ENCODE measurements around the gene ICA1. TPM values are rescaled to one million over a fixed set of nuclear protein-coding genes. Genes with fewer than 3 reads are reported as not detected.

The ICA1 gene
- polyA plus RNA-seq, 1 experiment = not detected

GRCh38 chr7:8258166-8258565, 3.8 kb downstream of the ICA1 start:
- ChIA-PET CTCF (no interaction called here), POLR2A (no interaction called here)
- no peak for DNase-seq (ENCODE audit: low read depth, low spot score)
- Histone ChIP-seq H3K27ac (ENCODE audit: low read depth, low read length) (no peak overlapping the region), H3K9me3 (ENCODE audit: control insufficient read depth, insufficient read depth, low read length) (no peaks in the 10 kb centered on the region; the same call in 1 of the 2 replicates), H3K27me3 (ENCODE audit: control insufficient read depth, insufficient read depth, low read length) (peaks cover 8% of the 10 kb centered on the region), H3K4me3 (ENCODE audit: low read depth, low read length) (no peak overlapping the region)
- TF ChIP-seq, protein P1, sequence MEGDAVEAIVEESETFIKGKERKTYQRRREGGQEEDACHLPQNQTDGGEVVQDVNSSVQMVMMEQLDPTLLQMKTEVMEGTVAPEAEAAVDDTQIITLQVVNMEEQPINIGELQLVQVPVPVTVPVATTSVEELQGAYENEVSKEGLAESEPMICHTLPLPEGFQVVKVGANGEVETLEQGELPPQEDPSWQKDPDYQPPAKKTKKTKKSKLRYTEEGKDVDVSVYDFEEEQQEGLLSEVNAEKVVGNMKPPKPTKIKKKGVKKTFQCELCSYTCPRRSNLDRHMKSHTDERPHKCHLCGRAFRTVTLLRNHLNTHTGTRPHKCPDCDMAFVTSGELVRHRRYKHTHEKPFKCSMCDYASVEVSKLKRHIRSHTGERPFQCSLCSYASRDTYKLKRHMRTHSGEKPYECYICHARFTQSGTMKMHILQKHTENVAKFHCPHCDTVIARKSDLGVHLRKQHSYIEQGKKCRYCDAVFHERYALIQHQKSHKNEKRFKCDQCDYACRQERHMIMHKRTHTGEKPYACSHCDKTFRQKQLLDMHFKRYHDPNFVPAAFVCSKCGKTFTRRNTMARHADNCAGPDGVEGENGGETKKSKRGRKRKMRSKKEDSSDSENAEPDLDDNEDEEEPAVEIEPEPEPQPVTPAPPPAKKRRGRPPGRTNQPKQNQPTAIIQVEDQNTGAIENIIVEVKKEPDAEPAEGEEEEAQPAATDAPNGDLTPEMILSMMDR (IDR thresholded peaks at IDR 0.05; ENCODE audit: low read depth, low read length) = no peak

DNA sequence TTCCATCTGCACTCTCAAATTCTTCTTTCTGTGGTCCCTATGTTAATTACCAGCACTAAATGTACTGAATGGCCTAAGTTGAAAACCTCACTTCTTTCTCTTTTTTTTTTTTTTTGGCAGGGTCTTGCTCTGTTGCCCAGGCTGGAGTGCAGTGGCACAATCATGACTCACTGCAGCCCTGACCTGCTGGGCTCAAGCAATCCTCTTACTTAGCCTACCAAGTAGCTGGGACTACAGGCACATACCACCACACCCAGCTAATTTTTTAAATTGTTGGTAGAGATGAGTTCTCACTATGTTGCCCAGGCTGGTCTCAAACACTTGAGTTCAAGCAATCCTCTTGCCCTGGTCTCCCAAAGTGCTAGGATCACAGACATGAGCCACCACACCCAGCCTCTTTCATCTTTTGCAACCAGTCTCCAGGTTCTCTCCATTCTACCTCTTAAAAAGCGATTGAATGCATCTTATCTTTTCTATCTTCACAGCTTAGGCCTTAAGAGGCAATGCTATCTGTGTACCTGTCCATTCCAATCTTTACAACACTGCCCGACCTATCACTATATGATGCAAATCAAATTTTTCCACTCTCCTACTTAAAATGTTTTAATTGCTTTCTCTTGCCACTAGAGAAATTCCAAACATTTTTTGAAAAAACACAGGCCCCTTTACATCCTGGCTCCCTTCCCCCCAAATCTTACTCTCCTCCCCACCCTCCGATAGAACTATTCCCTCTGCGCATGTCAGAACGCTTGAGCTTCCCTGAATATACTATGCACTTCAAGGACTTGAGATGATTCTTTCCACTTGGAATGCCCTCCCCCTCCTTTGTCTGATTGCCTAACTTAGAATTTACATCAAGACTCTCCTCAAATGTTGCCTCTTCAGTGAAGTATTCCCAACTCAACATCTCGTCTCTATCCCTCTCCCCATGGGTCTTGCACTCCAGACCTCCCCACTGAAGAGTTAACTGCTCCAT, 6.0 kb downstream of the ICA1 start:
- H3K9me3 ChIP-seq (ENCODE audit: control insufficient read depth, insufficient read depth, low read length) = no peaks in the 10 kb centered on the region
- POLR2A ChIA-PET = no interaction called here
- H3K4me3 ChIP-seq (ENCODE audit: low read depth, low read length) = no peak overlapping the region
- DNase-seq (ENCODE audit: low read depth, low spot score) = no peak
- H3K27me3 ChIP-seq (ENCODE audit: control insufficient read depth, insufficient read depth, low read length) = no peaks in the 10 kb centered on the region
- H3K27ac ChIP-seq (ENCODE audit: low read depth, low read length) = no peak overlapping the region
- TF ChIP-seq, protein P1 (IDR thresholded peaks at IDR 0.05; ENCODE audit: low read depth, low read length) = no peak
- CTCF ChIA-PET = no interaction called here

GRCh38 chr7:8254667-8255066, 7.3 kb downstream of the ICA1 start:
- Histone ChIP-seq H3K4me3 (ENCODE audit: low read depth, low read length) (no peak overlapping the region), H3K9me3 (ENCODE audit: control insufficient read depth, insufficient read depth, low read length) (no peaks in the 10 kb centered on the region), H3K27ac (ENCODE audit: low read depth, low read length) (no peak overlapping the region), H3K27me3 (ENCODE audit: control insufficient read depth, insufficient read depth, low read length) (no peaks in the 10 kb centered on the region)
- POLR2A ChIA-PET = no interaction called here
- DNase-seq (ENCODE audit: low read depth, low spot score) = no peak
- CTCF ChIA-PET = no interaction called here
- TF ChIP-seq, protein P1 (IDR thresholded peaks at IDR 0.05; ENCODE audit: low read depth, low read length) = no peak

DNA sequence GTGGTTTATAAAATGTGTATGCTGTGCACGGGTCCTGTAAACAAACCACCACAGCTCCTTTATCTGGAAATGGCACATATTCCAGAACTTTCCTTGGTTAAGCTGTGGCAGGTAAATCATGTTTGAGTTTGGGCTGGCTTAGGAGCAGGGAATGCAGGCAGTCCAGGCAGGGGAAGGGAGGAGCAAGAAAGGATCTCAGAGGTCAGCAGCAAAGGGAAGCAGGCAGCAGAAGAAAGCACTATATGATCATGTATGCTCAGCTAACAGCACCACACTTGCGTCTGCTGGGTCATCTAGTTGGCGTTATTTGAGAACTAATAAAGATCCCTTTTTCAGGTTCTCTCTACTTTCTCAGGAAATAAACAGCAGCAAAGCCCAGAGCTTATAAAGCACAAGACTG, 7.8 kb downstream of the ICA1 start:
- H3K27ac ChIP-seq (ENCODE audit: low read depth, low read length) = no peak overlapping the region
- ChIA-PET CTCF (no interaction called here), POLR2A (no interaction called here)
- H3K9me3 ChIP-seq (ENCODE audit: control insufficient read depth, insufficient read depth, low read length) = no peaks in the 10 kb centered on the region
- TF ChIP-seq, protein P1 (IDR thresholded peaks at IDR 0.05; ENCODE audit: low read depth, low read length) = no peak
- DNase-seq (ENCODE audit: low read depth, low spot score) = no peak
- no peak overlapping the region for H3K4me3 ChIP-seq (ENCODE audit: low read depth, low read length)
- H3K27me3 ChIP-seq (ENCODE audit: control insufficient read depth, insufficient read depth, low read length) = no peaks in the 10 kb centered on the region

- POLR2A ChIA-PET = no interaction called here
These were observed 10.8 kb downstream of the ICA1 start for GRCh38 chr7:8251195-8251594.

More at GRCh38 chr7:8251195-8251594, 10.8 kb downstream of the ICA1 start:
- TF ChIP-seq, protein P1 (IDR thresholded peaks at IDR 0.05; ENCODE audit: low read depth, low read length) = no peak
- DNase-seq (ENCODE audit: low read depth, low spot score) = no peak
- Histone ChIP-seq H3K27ac (ENCODE audit: low read depth, low read length) (no peak overlapping the region), H3K9me3 (ENCODE audit: control insufficient read depth, insufficient read depth, low read length) (no peaks in the 10 kb centered on the region), H3K4me3 (ENCODE audit: low read depth, low read length) (no peak overlapping the region), H3K27me3 (ENCODE audit: control insufficient read depth, insufficient read depth, low read length) (no peaks in the 10 kb centered on the region)
- CTCF ChIA-PET = no interaction called here
